Measurements from ENCODE around the gene ALDH3A1. TPM values are rescaled to one million over a fixed set of nuclear protein-coding genes. Genes with fewer than 3 reads are reported as not detected.

Gene ALDH3A1
- total RNA-seq, 4 donors from 2014 or later, result 0.17 to 1.9 (median 0.42) TPM; not detected in 1

DNA sequence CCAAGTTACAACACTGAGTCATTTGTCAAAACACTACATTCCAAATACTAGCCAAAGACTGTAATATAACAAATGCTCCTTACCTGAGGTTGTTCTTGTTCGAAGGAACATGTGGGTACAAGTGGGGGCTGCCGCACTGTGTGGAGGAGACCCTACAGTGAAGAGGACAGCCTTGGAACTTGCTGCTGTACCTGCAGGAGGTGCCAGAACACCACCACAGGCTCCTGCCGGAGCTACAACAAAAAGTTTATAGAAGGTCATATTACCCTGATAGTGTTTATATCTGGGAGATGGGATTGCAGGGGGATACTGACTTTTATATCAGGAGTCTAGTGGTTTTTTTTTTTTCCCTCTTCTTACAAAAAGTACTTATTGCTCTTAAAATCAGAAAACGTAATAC lies 37.8 kb upstream of the ALDH3A1 start:
- H3K27ac ChIP-seq (replicated peaks in 1 of 4), result no peak overlapping the region
- H3K36me3 ChIP-seq, result peaks cover 15 to 83% (median 65%) of the 10 kb centered on the region in 4 donors
- H3K4me3 ChIP-seq, result no peak overlapping the region
- intact Hi-C loops (cut with DNase I), result no loop called here
- H3K4me1 ChIP-seq, result no peaks in the 10 kb centered on the region
- TF ChIP-seq EP300 (IDR thresholded peaks at IDR 0.05) (no peak), POLR2AphosphoS5 (IDR thresholded peaks at IDR 0.05) (no peak), POLR2A (IDR thresholded peaks at IDR 0.05; ENCODE audit: low read depth) (no peak)
- TF ChIP-seq, protein P1, sequence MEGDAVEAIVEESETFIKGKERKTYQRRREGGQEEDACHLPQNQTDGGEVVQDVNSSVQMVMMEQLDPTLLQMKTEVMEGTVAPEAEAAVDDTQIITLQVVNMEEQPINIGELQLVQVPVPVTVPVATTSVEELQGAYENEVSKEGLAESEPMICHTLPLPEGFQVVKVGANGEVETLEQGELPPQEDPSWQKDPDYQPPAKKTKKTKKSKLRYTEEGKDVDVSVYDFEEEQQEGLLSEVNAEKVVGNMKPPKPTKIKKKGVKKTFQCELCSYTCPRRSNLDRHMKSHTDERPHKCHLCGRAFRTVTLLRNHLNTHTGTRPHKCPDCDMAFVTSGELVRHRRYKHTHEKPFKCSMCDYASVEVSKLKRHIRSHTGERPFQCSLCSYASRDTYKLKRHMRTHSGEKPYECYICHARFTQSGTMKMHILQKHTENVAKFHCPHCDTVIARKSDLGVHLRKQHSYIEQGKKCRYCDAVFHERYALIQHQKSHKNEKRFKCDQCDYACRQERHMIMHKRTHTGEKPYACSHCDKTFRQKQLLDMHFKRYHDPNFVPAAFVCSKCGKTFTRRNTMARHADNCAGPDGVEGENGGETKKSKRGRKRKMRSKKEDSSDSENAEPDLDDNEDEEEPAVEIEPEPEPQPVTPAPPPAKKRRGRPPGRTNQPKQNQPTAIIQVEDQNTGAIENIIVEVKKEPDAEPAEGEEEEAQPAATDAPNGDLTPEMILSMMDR (IDR thresholded peaks at IDR 0.05), result no peak
- no peaks in the 10 kb centered on the region for H3K9me3 ChIP-seq
- no peak for DNase-seq (ENCODE audit: extremely low spot score)
- WGBS, result 71% methylated on average over 4 of the region's 4 CpGs
- no peaks in the 10 kb centered on the region for H3K27me3 ChIP-seq

- Histone ChIP-seq H3K4me1 (no peaks in the 10 kb centered on the region), H3K9me3 (no peaks in the 10 kb centered on the region), H3K4me3 (no peak overlapping the region), H3K27ac (replicated peaks in 1 of 4) (no peak overlapping the region), H3K36me3 (peaks cover 24 to 83% (median 62%) of the 10 kb centered on the region in 4 donors), H3K27me3 (no peaks in the 10 kb centered on the region)
- WGBS, result 95% methylated on average over 9 of the region's 9 CpGs
- intact Hi-C loops (cut with DNase I), result no loop called here
- TF ChIP-seq POLR2AphosphoS5 (IDR thresholded peaks at IDR 0.05), result no peak
- TF ChIP-seq EP300 (IDR thresholded peaks at IDR 0.05), result no peak
- TF ChIP-seq POLR2A (IDR thresholded peaks at IDR 0.05; ENCODE audit: low read depth), result no peak
- TF ChIP-seq, protein P1 (IDR thresholded peaks at IDR 0.05), result no peak
- no peak for DNase-seq (ENCODE audit: extremely low spot score)
These were observed 33.7 kb upstream of the ALDH3A1 start for GRCh38 chr17:19781488-19782458.

DNA sequence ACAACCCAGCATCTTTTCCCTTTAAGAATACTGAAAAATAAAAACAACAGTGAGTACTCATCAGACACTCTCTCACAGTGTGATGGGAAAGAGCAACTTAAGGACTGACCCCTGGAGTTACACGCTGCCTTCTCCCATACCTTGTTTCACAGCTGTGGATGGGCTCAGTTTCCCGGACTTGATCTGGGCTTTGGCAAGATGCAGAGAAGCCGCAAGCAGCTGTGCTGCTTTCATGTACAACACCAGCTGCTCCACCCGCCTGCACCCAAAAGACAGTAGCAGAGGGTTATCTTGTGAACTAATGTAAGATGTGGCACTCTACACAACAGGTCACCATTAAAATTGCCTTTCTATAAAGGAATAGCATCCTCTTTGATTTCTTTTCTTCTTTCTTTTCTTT lies 32.7 kb upstream of the ALDH3A1 start:
- no peaks in the 10 kb centered on the region for H3K27me3 ChIP-seq
- no peaks in the 10 kb centered on the region for H3K9me3 ChIP-seq
- DNase-seq (ENCODE audit: extremely low spot score), result no peak
- no peaks in the 10 kb centered on the region for H3K4me1 ChIP-seq
- no peak overlapping the region for H3K27ac ChIP-seq (replicated peaks in 1 of 4)
- 92% methylated on average over 4 of the region's 4 CpGs for WGBS
- intact Hi-C loops (cut with DNase I), result no loop called here
- TF ChIP-seq, protein P1 (IDR thresholded peaks at IDR 0.05), result no peak
- no peak for TF ChIP-seq POLR2AphosphoS5 (IDR thresholded peaks at IDR 0.05)
- no peak for TF ChIP-seq EP300 (IDR thresholded peaks at IDR 0.05)
- no peak for TF ChIP-seq POLR2A (IDR thresholded peaks at IDR 0.05; ENCODE audit: low read depth)
- no peak overlapping the region for H3K4me3 ChIP-seq
- peaks cover 32 to 86% (median 71%) of the 10 kb centered on the region in 4 donors for H3K36me3 ChIP-seq

DNA sequence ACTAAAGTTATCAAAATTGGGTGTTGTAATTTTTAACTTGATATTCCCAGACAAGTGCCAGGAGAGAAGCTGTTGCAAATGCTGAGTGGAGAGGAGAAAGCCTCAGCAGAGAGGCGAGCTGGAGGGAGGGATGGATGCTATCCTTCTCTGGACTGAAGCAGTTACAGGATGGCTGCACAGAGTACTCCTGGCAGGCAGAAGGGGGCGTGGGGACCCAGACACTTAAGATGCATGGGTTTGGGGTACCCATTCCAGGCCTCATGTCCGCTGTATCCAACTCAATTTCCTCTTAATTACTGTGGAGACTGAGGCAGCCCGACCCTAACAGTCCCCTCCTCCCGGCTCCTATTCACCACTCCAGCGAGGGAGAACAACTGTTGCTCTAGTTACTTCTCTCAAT lies 25.4 kb upstream of the ALDH3A1 start:
- Histone ChIP-seq H3K27me3 (no peaks in the 10 kb centered on the region), H3K36me3 (peaks cover 15 to 64% (median 45%) of the 10 kb centered on the region in 4 donors), H3K9me3 (no peaks in the 10 kb centered on the region), H3K4me3 (no peak overlapping the region), H3K4me1 (peaks cover 0 to 18% (median 9%) of the 10 kb centered on the region in 4 donors), H3K27ac (replicated peaks in 1 of 4) (no peak overlapping the region)
- TF ChIP-seq, protein P1 (IDR thresholded peaks at IDR 0.05), result no peak
- TF ChIP-seq POLR2AphosphoS5 (IDR thresholded peaks at IDR 0.05) (no peak), POLR2A (IDR thresholded peaks at IDR 0.05; ENCODE audit: low read depth) (no peak), EP300 (IDR thresholded peaks at IDR 0.05) (no peak)
- DNase-seq (ENCODE audit: extremely low spot score), result no peak
- 92% methylated on average over 6 of the region's 6 CpGs for whole genome bisulfite sequencing
- intact Hi-C loops (cut with DNase I), result no loop called here

Data from esophagus muscularis mucosa (tissue), 4 donors.